22Rv1 (cell line): Measurements from ENCODE around the gene HOXD11.

ENCODE experiments used
- ZFX ChIP-seq: fragments of 450-650 bp; IDR thresholded peaks from 2 replicates; pipeline ENCODE4 v1.6.1; 2017; ENCODE audit warnings: antibody characterized with exemption, borderline replicate concordance
- TF ChIP-seq, protein P1 (sequence below): fragments of 450-650 bp; IDR thresholded peaks from 2 replicates; pipeline ENCODE4 v1.5.1; 2017; ENCODE audit warnings: mild to moderate bottlenecking

DNA sequence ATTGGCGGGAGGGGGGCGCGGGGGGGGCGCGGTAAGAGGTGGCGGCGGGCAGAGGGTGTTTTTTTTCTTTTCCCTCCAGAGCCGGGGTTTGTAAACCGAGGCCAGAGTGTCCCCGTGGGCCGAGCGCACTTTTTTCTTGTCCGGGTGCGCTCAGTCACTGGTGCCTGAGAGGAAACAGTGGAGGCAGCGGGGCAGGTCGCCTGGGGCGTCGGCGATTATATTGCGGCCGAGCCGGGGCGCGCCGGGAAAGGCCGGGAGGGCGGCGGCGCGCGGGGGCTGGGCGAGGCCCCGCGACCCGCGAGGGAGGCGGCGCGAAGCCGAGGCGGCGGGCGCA lies 22.7 kb downstream of the HOXD11 start:
- TF ChIP-seq, protein P1, sequence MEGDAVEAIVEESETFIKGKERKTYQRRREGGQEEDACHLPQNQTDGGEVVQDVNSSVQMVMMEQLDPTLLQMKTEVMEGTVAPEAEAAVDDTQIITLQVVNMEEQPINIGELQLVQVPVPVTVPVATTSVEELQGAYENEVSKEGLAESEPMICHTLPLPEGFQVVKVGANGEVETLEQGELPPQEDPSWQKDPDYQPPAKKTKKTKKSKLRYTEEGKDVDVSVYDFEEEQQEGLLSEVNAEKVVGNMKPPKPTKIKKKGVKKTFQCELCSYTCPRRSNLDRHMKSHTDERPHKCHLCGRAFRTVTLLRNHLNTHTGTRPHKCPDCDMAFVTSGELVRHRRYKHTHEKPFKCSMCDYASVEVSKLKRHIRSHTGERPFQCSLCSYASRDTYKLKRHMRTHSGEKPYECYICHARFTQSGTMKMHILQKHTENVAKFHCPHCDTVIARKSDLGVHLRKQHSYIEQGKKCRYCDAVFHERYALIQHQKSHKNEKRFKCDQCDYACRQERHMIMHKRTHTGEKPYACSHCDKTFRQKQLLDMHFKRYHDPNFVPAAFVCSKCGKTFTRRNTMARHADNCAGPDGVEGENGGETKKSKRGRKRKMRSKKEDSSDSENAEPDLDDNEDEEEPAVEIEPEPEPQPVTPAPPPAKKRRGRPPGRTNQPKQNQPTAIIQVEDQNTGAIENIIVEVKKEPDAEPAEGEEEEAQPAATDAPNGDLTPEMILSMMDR: no peak
- TF ChIP-seq ZFX: no peak
